ENCODE data around the gene PNPLA3.

The PNPLA3 gene

GRCh38 chr22:43957871-43958270, 34.3 kb downstream of the PNPLA3 start:
- in situ Hi-C loops (cut with MboI; ENCODE audit: low sequenced_read_pairs): no loop called here

GRCh38 chr22:43964314-43964857, 40.8 kb downstream of the PNPLA3 start:
- in situ Hi-C loops (cut with MboI; ENCODE audit: low sequenced_read_pairs): no loop called here

DNA sequence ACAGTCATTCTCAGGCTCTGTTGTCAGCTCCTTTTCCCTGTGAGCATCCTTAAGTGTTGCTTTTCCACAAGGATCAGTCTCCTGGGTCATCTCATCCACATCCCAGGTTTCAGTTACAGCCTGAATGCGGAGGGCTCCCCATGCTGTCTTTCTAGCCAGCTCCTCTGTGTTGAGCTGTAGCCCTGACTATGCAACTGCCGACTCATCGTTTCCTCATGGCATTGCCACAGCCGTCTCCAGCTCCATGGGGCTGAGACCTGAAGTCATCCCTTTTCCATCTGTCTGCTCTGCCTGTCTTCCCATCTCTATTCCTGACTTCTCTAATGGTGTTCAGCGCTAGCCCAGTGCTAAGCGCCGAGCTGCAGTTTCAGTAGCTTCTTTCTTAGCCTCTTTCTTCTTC, 43.5 kb downstream of the PNPLA3 start:
- in situ Hi-C loops (cut with MboI; ENCODE audit: low sequenced_read_pairs): no loop called here

DNA sequence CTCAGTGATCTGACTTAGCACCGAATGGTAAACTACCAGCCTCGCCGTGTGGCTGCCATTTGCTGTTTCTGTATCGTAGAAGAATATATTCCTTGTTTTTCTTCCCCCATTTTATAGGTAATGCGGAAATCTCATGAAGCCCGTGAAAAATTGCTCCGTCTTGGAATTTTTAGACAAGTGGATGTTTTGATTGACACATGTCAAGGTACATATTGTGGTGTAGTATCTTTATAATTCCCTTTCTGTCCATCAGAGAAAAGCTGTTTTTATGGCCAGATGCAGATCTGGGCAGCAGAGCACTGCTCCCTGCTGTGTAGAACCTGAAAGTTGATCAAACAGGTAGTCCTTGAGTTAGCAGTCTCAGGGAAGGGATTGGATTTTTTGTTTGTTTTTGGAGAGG, 45.0 kb downstream of the PNPLA3 start:
- in situ Hi-C loops (cut with MboI; ENCODE audit: low sequenced_read_pairs): no loop called here

DNA sequence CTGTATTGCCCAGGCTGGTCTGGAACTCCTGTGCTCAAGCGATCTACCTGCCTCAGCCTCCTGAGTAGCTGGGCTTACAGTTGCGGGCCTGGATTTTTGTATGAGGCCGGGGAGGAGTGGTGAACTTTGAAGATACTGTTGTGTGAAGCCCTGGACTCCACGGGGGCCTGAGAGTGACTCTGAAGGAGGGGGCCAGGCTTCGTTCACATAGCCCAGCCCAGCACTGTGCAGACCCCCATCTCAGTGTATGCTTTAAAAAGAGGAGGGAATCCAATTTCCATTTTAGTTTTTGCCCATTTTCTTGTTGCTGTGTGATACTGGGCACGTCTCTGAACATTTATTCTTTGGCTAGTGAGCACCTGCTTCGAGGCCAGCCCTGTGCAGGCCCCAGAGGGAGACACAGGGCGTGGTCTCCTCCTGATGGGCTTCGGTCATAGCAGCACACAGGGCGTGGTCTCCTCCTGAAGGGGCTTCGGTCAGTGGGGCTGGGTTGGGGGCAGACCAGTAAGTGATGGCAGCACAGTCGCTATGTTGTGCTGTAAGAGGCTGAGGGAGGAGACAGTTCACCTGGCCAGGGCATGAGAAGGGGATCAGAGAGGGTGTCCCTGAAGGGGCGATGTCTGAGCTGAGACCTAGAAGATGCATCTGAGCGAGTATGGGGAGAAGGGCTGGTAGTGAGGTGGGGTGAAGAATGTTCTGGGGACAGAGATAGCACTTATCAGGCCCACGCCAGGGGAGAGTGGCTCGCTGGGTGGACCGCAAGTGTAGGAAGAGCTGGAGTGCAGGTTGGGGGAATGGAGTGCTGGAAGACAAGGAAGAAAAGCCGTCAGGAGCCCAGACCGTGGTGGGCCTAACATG, 45.6 kb downstream of the PNPLA3 start:
- in situ Hi-C loops (cut with MboI; ENCODE audit: low sequenced_read_pairs): no loop called here

GRCh38 chr22:43969989-43970755, 46.6 kb downstream of the PNPLA3 start:
- in situ Hi-C loops (cut with MboI; ENCODE audit: low sequenced_read_pairs): no loop called here

DNA sequence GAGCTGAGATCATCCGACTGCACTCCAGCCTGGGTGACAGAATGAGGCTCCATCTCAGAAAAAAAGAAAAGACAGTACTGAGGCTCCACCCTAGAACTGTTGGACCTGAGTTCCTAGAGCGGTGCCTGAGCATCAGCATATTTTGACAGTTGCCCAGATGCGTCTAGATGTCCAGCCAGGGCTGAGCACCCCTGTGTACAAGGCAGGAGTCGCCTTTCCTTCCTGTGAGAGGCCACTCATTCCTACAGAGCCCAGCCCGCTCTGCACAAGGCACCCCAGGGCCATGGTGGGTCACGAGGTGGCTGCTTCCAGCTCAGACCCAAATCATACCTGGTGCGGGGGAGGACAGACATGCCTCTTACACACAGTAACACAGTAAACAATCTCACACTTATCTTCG, 47.5 kb downstream of the PNPLA3 start:
- in situ Hi-C loops (cut with MboI; ENCODE audit: low sequenced_read_pairs): no loop called here

DNA sequence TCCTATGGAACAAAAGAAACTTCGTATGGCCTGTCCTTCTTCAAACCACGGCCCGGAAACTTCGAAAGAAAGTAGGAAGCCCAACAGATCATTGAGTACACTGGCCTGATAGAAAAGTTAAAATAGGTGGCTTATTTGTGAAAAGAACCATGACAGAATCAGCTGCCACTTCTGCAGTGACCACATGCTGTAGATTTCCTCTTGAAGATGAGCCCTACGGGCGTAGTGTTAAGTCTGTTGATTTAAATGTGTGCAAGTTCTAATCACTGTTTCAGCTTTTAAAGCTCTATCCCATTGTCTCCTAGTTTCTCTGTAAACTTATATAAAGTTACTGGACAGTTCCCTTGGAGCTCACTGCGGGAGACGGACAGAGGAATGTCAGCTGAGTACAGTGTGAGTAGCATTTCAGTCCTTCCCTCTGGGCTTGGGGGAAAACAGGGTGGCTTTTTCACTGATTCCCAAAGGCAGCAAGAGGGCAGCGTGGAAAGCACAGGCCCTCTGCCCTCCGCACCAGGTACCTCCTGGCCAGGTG, 49.4 kb downstream of the PNPLA3 start:
- in situ Hi-C loops (cut with MboI; ENCODE audit: low sequenced_read_pairs): no loop called here

GRCh38 chr22:43974028-43974545, 50.5 kb downstream of the PNPLA3 start:
- in situ Hi-C loops (cut with MboI; ENCODE audit: low sequenced_read_pairs): no loop called here

GRCh38 chr22:43975041-43975440, 51.4 kb downstream of the PNPLA3 start:
- in situ Hi-C loops (cut with MboI; ENCODE audit: low sequenced_read_pairs): no loop called here

GRCh38 chr22:43976861-43977795, 53.5 kb downstream of the PNPLA3 start:
- in situ Hi-C loops (cut with MboI; ENCODE audit: low sequenced_read_pairs): no loop called here

- in situ Hi-C loops (cut with MboI; ENCODE audit: low sequenced_read_pairs): no loop called here
These were observed 55.0 kb downstream of the PNPLA3 start for GRCh38 chr22:43978558-43978957.

DNA sequence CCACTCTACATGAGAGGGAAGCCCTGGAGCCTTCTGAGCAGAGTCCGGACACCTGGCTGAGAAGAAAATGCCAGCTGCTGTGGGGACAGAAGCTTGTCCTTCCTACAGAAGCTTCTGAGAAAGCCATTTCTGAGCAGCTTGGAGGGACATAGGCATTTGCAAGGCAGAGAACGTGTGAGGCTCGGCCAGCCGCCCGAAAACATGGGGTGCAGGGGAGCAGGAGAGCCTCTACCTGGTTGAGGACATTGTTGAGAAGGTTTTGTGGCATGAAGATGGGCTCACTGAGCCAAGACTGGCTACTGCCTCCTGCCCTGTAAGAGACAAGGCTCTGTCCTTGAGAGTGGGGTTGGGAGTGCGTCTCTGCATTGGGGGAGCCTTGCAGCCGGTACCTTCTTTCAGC, 57.0 kb downstream of the PNPLA3 start:
- in situ Hi-C loops (cut with MboI; ENCODE audit: low sequenced_read_pairs): no loop called here

- in situ Hi-C loops (cut with MboI; ENCODE audit: low sequenced_read_pairs): no loop called here
These were observed 57.4 kb downstream of the PNPLA3 start for GRCh38 chr22:43980996-43981395.

DNA sequence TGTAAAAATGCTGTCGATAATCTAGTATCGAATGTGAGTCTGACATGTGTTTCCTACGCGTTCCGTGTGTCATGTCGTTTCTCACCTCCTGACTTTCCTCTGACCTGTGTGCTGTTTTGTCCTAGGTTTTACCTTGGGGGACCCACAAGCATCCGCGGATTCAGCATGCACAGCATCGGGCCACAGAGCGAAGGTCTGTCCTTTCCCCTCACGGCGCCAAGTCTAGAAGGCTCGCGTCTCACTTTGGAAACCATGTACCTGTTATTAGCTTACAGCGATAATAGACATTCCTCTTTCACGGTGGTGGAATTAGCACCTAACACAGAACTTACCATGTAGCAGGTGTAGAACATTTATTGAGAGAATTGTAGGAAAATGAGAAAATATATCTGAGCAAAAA, 60.2 kb downstream of the PNPLA3 start:
- in situ Hi-C loops (cut with MboI; ENCODE audit: low sequenced_read_pairs): no loop called here

GRCh38 chr22:43985532-43985931, 61.9 kb downstream of the PNPLA3 start:
- in situ Hi-C loops (cut with MboI; ENCODE audit: low sequenced_read_pairs): no loop called here

- in situ Hi-C loops (cut with MboI; ENCODE audit: low sequenced_read_pairs): no loop called here
These were observed 64.7 kb downstream of the PNPLA3 start for GRCh38 chr22:43988116-43988820.

DNA sequence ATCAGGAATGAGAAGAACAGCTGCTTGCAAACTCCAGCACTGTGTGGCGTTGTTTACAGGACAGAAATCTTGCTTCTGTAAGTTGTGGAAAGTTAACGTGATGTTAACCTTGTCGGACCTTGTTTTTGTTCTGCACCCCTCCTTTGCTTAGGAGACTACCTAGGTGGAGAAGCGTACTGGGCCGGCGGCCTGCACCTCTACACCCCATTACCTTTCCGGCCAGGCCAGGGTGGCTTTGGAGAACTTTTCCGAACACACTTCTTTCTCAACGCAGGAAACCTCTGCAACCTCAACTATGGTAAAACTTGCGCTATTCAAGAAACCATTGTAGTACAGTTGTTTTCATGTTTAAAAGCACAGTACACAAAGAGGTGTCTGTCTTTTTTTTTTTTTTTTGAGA, 65.4 kb downstream of the PNPLA3 start:
- in situ Hi-C loops (cut with MboI; ENCODE audit: low sequenced_read_pairs): no loop called here

DNA sequence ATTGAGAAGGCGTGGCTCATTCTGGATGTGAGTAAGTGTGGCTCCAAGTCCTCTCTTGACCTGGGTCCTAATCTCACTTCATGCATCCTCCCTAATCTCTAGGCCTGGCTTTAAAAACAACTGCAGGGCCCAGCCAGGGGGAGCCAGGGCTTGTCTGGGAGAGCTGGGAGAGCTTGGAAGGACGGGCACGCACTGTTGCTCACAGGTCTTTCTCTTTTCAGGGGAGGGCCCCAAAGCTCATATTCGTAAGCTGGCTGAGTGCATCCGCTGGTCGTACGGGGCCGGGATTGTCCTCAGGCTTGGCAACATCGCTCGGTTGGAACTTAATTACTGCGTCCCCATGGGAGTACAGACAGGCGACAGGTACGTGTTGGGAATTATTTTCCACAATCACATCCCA, 66.4 kb downstream of the PNPLA3 start:
- in situ Hi-C loops (cut with MboI; ENCODE audit: low sequenced_read_pairs): loop anchor here (10.0 kb wide), 1 partner anchor 635 kb away; no protein-coding TSS in a partner anchor
